Ishikawa (cell line): Measurements from ENCODE around the gene RYR1.

Source experiments
- CEBPB ChIP-seq: IDR thresholded peaks from 2 replicates; pipeline ENCODE4 v1.6.1; 2012
- CREB1 ChIP-seq: IDR thresholded peaks from 2 replicates; pipeline ENCODE4 v1.6.1; 2012; ENCODE audit warnings: low read depth
- EGR1 ChIP-seq: IDR thresholded peaks from 2 replicates; pipeline ENCODE4 v1.6.1; 2012
- EP300 ChIP-seq: IDR thresholded peaks from 2 replicates; pipeline ENCODE4 v1.6.1; 2012; ENCODE audit warnings: borderline replicate concordance
- FOXM1 ChIP-seq: IDR thresholded peaks from 2 replicates; pipeline ENCODE4 v1.6.1; 2012; ENCODE audit warnings: low read depth, borderline replicate concordance
- NFIC ChIP-seq: IDR thresholded peaks from 2 replicates; pipeline ENCODE4 v1.6.1; 2012
- RAD21 ChIP-seq: IDR thresholded peaks from 2 replicates; pipeline ENCODE4 v1.6.1; 2012; ENCODE audit warnings: low read depth
- TAF1 ChIP-seq: IDR thresholded peaks from 2 replicates; pipeline ENCODE4 v1.6.1; 2012; ENCODE audit warnings: low read depth, mild to moderate bottlenecking
- TCF12 ChIP-seq: IDR thresholded peaks from 2 replicates; pipeline ENCODE4 v1.6.1; 2012; ENCODE audit warnings: low read depth
- TEAD4 ChIP-seq: IDR thresholded peaks from 2 replicates; pipeline ENCODE4 v1.6.1; 2012
- YY1 ChIP-seq: IDR thresholded peaks from 2 replicates; pipeline ENCODE4 v1.6.1; 2012; ENCODE audit warnings: low read depth
- ZBTB7A ChIP-seq: IDR thresholded peaks from 2 replicates; pipeline ENCODE4 v1.6.1; 2012; ENCODE audit warnings: low read depth
- TF ChIP-seq, protein P1 (sequence below): IDR thresholded peaks from 2 replicates; pipeline ENCODE4 v1.6.1; 2012; ENCODE audit warnings: low read depth, mild to moderate bottlenecking
- TF ChIP-seq, protein P2 (sequence below): IDR thresholded peaks from 2 replicates; pipeline ENCODE4 v1.6.1; 2012
- TF ChIP-seq, protein P3 (sequence below): IDR thresholded peaks from 2 replicates; pipeline ENCODE4 v1.6.1; 2012

Gene RYR1

DNA sequence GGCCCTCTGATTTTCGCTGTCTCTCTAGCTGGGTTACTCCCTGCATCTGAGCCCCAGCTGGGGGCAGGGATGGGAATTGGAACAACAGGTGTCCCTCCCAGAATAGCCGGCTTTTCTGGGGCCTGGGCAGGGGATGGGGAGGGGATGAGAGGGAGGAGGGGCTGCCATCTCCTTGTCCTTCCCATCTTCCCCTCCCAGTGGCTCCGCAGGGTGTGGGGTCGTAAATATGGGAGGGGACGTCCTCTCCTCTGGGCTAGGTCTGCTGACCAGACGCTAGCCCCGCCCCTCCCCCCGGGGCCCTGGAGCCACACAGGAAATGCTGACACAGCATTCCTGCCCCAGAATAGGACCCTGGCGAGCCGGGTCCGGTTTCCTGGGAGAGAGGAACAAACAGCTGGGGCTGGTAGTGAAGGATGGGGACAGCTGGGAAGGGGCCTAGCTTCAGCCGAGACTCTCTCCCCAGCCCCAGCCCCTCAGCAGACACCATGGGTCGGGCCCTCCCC is 1.1 kb downstream of the RYR1 start:
- TF ChIP-seq TAF1: no peak

DNA sequence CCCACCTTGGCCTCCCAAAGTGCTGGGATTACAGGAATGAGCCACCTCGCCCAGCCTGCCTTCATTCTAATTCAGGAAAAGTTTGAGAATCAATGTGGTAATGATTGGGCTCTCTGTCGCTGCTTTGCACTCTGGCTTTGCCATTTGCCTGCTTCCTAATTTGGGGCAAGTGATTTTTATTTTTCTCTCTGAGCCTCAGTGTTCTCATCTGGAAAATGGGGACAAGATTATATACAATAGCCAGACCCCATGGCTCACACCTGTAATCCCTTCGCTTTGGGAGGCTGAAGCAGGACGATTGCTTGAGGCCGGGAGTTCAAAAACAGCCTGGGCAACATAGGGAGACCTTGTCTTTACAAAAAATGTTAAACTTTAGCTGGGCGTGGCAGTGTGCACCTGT is 3.8 kb downstream of the RYR1 start:
- no peak for TF ChIP-seq EGR1

DNA sequence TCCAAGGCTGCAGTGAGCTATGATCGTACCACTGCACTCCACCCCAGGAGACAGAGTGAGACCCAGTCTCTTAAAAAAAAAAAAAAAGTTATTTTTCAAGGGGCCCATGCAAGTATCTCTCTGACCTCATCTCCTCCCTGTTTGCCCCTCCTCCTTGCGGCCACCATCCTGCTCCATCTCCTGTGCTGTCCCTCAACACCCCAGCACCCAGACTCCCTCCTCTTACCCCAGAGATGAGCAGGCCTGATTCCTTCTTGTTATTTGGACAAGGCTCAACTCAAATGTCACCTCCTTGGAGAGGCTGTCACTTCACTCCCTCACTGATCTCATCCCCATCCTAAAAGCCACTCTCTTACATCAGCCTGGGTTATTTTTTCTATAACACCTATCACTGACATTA is 4.4 kb downstream of the RYR1 start:
- TF ChIP-seq YY1 (no peak), EGR1 (no peak), NFIC (no peak), FOXM1 (no peak)
- TF ChIP-seq, protein P1, sequence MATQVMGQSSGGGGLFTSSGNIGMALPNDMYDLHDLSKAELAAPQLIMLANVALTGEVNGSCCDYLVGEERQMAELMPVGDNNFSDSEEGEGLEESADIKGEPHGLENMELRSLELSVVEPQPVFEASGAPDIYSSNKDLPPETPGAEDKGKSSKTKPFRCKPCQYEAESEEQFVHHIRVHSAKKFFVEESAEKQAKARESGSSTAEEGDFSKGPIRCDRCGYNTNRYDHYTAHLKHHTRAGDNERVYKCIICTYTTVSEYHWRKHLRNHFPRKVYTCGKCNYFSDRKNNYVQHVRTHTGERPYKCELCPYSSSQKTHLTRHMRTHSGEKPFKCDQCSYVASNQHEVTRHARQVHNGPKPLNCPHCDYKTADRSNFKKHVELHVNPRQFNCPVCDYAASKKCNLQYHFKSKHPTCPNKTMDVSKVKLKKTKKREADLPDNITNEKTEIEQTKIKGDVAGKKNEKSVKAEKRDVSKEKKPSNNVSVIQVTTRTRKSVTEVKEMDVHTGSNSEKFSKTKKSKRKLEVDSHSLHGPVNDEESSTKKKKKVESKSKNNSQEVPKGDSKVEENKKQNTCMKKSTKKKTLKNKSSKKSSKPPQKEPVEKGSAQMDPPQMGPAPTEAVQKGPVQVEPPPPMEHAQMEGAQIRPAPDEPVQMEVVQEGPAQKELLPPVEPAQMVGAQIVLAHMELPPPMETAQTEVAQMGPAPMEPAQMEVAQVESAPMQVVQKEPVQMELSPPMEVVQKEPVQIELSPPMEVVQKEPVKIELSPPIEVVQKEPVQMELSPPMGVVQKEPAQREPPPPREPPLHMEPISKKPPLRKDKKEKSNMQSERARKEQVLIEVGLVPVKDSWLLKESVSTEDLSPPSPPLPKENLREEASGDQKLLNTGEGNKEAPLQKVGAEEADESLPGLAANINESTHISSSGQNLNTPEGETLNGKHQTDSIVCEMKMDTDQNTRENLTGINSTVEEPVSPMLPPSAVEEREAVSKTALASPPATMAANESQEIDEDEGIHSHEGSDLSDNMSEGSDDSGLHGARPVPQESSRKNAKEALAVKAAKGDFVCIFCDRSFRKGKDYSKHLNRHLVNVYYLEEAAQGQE: no peak

DNA sequence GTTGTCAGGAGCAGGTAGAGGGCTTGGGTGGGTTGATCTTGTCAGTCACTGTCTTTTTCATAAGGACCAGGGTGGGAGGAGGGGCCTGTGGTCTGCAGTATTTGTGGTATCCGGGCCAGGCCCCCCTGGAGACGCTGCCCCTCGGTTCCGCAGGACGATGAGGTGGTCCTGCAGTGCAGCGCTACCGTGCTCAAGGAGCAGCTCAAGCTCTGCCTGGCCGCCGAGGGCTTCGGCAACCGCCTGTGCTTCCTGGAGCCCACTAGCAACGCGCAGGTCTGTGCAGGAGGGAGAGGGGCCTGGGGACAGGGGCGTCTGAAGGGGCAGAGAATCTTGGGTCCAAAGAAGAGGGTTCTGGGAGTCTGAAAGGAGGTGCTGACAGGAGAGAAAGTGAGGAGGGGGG is 7.1 kb downstream of the RYR1 start:
- TF ChIP-seq, protein P2, sequence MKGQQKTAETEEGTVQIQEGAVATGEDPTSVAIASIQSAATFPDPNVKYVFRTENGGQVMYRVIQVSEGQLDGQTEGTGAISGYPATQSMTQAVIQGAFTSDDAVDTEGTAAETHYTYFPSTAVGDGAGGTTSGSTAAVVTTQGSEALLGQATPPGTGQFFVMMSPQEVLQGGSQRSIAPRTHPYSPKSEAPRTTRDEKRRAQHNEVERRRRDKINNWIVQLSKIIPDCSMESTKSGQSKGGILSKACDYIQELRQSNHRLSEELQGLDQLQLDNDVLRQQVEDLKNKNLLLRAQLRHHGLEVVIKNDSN: no peak
- TF ChIP-seq, protein P3, sequence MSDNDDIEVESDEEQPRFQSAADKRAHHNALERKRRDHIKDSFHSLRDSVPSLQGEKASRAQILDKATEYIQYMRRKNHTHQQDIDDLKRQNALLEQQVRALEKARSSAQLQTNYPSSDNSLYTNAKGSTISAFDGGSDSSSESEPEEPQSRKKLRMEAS: no peak
- TF ChIP-seq ZBTB7A: no peak
- no peak for TF ChIP-seq NFIC
- TF ChIP-seq TAF1: no peak
- TF ChIP-seq CEBPB: no peak
- no peak for TF ChIP-seq TCF12

DNA sequence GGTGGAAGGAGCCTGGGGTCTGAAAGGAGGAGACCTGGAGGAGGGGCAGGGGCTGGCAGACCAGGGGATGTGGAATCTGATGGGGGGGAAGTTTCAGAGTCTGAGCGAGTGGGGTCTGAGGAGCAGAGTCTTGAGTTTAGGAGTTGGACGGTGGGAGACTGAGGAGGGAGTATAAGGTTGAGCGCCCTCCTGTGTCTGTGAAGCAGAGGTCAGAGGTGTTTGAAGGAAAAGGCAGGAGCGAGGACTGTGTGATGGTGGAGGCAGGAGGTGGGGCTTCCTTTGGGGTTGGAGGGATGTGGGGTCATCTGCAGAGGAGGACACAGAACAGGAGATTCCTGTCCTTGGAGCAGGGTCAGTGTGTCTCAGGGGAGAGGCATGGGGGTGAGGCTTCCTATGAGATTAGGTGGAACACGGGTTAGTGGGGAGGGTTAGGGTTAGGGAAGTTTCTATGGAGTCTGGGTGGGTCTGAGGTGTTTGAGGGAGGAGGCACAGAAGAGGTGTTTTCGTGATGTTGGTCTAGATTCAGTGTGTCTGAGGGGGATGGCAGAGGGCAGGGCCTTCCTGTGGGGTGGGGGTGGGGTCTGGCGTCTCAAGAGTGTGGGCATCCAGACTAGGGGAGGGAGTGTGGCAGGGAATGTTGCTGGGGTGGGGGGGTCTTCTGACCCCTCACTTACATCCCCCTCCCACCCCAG is 8.3 kb downstream of the RYR1 start:
- no peak for TF ChIP-seq TAF1
- peak; percentile 29; the same call in 1 of the 2 replicates for TF ChIP-seq RAD21
- TF ChIP-seq EP300: no peak
- TF ChIP-seq TCF12: no peak
- TF ChIP-seq, protein P2: no peak

DNA sequence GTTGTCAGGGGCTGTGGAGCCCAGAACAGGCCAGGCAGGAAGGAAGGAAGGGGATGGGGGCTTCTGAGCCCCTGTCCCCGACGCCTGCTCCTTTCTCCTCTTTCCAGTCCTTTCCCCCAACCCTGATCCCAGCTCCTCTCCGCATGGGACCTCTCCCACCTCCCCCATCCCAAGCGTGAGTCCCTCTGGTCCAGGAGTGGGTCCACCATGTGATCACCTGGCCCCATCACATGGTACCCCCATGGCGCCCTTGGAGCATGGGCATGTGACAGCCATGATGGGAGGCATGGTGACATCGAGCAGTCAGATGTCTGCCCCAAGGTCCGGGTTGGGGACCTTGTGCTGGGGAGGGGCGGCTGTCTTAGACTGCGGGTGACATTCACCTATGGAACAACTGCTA is 9.2 kb downstream of the RYR1 start:
- TF ChIP-seq TCF12 (no peak), ZBTB7A (no peak), YY1 (no peak), EP300 (no peak), RAD21 (no peak)
- TF ChIP-seq, protein P2: no peak

DNA sequence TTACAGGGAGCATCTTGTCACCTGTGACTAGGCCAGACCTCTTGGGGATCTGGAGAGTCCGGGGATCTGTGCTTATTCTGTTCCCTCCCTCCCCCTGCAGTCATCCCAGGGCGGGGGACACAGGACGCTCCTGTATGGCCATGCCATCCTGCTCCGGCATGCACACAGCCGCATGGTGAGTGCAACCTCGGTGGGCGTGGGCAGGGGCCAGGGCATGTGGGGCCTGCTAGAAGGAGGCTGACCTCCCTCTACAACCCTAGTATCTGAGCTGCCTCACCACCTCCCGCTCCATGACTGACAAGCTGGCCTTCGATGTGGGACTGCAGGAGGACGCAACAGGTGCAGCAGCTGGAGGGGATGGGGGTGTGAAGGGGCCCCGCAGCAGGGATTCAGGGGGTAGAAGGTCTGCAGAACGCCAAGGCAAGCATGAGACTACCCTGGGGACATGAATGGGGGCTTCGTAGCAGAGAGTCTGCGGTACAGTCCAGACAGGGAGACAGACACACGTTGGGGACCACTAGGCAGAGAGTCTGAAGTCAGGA is 10.0 kb downstream of the RYR1 start:
- TF ChIP-seq EP300 (no peak), EGR1 (no peak), YY1 (no peak), NFIC (no peak), ZBTB7A (no peak), FOXM1 (no peak), RAD21 (no peak), TEAD4 (no peak), CEBPB (no peak), TCF12 (no peak), TAF1 (no peak), CREB1 (no peak)
- TF ChIP-seq, protein P1: no peak
- TF ChIP-seq, protein P2: no peak
- TF ChIP-seq, protein P3: no peak
